Measurements from ENCODE around the gene PNPLA2. TPM values are rescaled to one million over a fixed set of nuclear protein-coding genes. Genes with fewer than 3 reads are reported as not detected.
A peak's percentile ranks its signal among the peaks of the same experiment; 100 is the strongest.

The PNPLA2 gene
- total RNA-seq, 1 donor, result 28.5 TPM

DNA sequence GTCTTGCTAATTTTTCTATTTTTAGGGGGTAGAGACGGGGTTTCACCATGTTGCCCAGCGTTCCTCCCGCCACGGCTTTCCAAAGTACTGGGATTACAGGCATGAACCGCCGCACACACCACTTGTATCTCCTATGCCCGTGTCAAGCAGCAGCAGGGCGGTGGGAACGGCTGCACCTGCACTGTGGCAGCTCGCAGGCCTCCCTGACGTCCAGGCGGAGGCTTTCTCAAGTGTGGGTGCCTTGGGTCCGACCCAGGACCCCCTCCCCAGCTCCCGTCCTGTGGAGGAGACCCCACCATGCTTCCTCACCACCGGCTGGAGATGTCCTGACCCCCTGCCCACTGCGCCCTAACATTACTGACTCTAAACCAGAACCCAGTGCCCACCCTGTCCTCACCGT, 49.7 kb downstream of the PNPLA2 start:
- no peak for DNase-seq (ENCODE audit: low read depth)
- no peak overlapping the region for H3K4me3 ChIP-seq (ENCODE audit: low read depth, low read length)
- TF ChIP-seq, protein P1, sequence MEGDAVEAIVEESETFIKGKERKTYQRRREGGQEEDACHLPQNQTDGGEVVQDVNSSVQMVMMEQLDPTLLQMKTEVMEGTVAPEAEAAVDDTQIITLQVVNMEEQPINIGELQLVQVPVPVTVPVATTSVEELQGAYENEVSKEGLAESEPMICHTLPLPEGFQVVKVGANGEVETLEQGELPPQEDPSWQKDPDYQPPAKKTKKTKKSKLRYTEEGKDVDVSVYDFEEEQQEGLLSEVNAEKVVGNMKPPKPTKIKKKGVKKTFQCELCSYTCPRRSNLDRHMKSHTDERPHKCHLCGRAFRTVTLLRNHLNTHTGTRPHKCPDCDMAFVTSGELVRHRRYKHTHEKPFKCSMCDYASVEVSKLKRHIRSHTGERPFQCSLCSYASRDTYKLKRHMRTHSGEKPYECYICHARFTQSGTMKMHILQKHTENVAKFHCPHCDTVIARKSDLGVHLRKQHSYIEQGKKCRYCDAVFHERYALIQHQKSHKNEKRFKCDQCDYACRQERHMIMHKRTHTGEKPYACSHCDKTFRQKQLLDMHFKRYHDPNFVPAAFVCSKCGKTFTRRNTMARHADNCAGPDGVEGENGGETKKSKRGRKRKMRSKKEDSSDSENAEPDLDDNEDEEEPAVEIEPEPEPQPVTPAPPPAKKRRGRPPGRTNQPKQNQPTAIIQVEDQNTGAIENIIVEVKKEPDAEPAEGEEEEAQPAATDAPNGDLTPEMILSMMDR (IDR thresholded peaks at IDR 0.05; ENCODE audit: insufficient read depth, low read depth, low read length), result no peak

DNA sequence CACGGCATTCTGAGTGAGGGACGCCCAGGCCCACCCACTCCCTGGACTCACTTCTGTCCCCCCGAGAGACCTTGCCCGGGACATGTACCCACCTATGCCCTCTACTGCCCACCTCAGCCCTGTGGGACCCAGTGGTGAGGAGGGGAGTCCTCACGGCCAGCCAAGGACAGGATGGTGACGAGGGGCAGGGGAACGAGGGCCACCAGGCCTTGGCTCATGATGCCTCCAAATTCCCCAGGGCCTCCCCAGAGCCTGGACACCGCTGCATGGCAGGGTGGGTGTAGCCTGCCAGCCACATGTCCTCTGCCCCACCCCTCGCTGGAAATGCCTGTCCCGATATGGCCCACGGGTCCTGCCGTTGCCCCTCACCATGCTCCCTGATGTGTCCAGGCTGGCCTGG, 50.1 kb downstream of the PNPLA2 start:
- TF ChIP-seq, protein P1 (IDR thresholded peaks at IDR 0.05; ENCODE audit: insufficient read depth, low read depth, low read length), result no peak
- no peak for DNase-seq (ENCODE audit: low read depth)
- no peak overlapping the region for H3K4me3 ChIP-seq (ENCODE audit: low read depth, low read length)

DNA sequence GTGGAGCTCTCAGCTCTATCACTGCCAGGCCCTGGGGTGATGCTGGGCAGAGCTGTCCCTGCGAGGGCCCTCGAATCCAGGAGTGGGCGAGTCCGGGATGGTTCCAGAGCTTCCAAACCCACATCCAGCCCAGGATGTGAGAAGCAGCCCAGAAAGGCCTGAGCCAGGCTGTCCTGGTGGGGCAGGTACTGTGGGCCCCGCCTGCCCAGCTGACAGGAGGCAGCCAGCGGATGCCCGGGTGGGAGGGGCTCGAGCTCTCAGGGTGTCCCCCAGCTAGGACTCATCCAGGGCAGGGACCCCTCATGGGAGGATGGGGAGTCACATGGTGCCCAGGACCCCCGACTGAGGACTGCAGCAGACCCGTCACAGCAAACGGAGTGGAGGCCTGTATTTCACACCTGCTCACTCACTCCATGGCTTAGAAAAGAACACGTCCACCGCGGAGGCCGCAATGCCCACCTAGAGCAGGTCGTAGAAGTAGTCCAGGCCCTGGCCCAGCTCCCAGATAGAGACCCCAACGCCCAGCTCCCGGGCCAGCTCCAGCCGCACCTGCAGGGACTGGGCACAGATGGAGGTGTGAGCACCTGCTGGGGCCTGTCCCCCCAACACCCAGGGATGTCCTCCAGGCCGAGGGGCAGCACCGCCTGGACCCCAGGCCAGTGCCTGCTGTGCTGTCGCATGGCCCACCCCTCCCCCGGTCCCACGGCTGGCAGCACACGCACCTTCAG, 50.8 kb downstream of the PNPLA2 start:
- no peak for DNase-seq (ENCODE audit: low read depth)
- H3K4me3 ChIP-seq (ENCODE audit: low read depth, low read length), result no peak overlapping the region
- TF ChIP-seq, protein P1 (IDR thresholded peaks at IDR 0.05; ENCODE audit: insufficient read depth, low read depth, low read length), result no peak

DNA sequence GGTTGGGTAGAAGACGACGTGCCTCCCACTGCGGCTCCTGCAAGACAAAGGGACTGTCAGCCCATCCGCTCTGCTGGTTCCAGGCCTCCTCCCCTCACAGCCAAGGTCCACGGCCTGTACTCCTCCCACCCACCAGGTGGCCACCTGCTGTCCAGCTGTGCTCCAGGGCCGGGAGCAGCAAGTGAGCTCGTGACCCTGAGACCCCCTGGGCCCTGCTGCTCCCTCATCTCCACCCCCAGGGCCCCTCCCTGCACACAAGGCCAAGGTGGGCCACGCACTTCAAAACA, 51.4 kb downstream of the PNPLA2 start:
- TF ChIP-seq, protein P1 (IDR thresholded peaks at IDR 0.05; ENCODE audit: insufficient read depth, low read depth, low read length), result peak; percentile 6
- H3K4me3 ChIP-seq (ENCODE audit: low read depth, low read length), result no peak overlapping the region
- DNase-seq (ENCODE audit: low read depth), result no peak

DNA sequence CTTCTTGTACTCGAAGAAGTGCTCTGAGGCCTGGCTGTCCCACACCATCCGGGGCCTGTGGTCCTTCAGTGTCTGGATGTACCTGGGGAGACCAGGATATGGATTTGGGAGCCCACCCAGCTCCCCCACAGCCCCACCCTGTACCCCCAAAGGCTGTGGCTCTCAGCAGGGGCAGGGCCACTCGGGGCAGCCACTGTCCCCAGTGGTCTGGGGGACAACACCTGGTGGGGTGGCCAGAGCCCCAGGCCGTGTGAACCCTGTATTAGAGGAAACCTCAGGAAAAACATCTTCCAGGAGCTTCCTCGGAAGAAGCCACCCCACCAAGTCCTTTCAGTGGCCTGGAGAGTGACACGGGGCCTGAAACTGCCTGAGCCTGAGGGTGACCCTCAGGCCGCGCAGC, 51.7 kb downstream of the PNPLA2 start:
- TF ChIP-seq, protein P1 (IDR thresholded peaks at IDR 0.05; ENCODE audit: insufficient read depth, low read depth, low read length), result no peak
- no peak overlapping the region for H3K4me3 ChIP-seq (ENCODE audit: low read depth, low read length)
- DNase-seq (ENCODE audit: low read depth), result no peak

DNA sequence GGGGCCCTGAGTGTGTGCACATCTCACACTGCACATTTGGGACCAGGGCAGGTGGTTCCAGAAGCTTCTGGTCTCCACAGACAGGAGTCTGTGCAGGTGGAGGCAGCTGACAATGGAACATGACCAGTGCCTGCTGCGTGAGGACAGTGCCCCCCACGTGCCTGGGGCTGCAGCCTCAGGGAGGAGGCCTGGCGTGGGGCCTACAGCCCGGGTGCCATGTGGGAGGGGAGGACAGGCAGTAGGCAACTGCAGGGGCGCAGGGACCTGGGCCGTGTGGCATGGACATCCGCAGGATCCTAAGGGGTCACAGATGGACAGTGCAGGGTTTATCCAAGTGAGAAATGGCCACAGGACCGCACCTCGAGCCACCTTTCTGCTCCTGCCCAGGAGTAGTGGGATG, 52.8 kb downstream of the PNPLA2 start:
- H3K4me3 ChIP-seq (ENCODE audit: low read depth, low read length), result no peak overlapping the region
- TF ChIP-seq, protein P1 (IDR thresholded peaks at IDR 0.05; ENCODE audit: insufficient read depth, low read depth, low read length), result no peak
- DNase-seq (ENCODE audit: low read depth), result no peak

DNA sequence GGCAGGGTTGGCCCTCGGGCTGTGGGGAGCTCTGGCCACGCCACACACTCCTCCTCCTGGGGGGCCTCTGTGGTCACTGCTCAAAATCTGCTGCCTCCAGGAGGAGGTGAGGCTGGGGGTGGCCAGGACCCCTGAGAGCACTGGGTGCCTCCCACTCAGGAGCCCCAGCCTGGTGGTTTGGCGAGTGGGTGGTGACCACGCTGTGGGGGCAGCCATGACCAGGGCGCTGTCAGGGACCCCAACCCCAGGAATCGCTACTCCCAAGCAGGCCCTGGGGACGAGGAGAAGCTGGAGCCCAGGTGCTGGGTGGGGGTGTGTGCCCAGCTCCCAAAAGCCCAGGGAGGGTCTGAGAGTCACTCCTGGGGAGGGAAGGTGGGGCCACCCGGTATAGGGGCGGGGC, 54.1 kb downstream of the PNPLA2 start:
- no peak for DNase-seq (ENCODE audit: low read depth)
- H3K4me3 ChIP-seq (ENCODE audit: low read depth, low read length), result no peak overlapping the region
- TF ChIP-seq, protein P1 (IDR thresholded peaks at IDR 0.05; ENCODE audit: insufficient read depth, low read depth, low read length), result no peak
